GM21717 (cell line): ENCODE measurements around the gene CTAGE1.
"Not testable (repeated sequence)": the region's sequence is repeated elsewhere in the genome, so short reads cannot be mapped to it uniquely, and the experiment has no call there.

Experiments
- ATAC-seq: cut with Tn5 transposase; IDR thresholded peaks from one replicate; pipeline ENCODE4 v1.9.1; 2021; ENCODE audit warnings: mild to moderate bottlenecking, moderate library complexity; ENCODE audit not compliant: unreplicated experiment

Gene CTAGE1

GRCh38 chr18:22394428-22394827 is 23.3 kb downstream of the CTAGE1 start:
- no peak for ATAC-seq

- not testable (repeated sequence) for ATAC-seq
These were observed 24.6 kb downstream of the CTAGE1 start for GRCh38 chr18:22393164-22393563.

GRCh38 chr18:22391407-22392345 is 26.0 kb downstream of the CTAGE1 start:
- no peak for ATAC-seq

GRCh38 chr18:22387787-22388186 is 29.9 kb downstream of the CTAGE1 start:
- no peak for ATAC-seq

GRCh38 chr18:22387364-22387763 is 30.4 kb downstream of the CTAGE1 start:
- ATAC-seq = no peak

DNA sequence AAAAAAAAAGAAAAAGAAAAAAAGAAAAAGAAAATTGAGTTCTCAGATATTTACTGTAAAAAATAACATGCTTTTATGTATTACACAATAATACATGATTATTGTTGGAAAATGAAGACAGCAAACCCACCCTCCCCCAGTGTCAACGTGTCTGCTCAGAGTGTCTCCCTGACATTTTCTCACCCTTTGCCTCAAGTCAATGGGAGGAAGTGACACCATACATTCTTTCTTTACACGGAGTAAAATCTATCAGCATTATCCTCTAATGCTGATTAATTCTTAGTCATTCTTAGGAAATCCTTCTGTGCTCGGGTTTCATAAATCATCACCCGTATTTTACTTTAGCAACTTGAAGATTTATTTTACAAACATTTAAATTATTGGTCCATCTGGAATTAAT is 32.0 kb downstream of the CTAGE1 start:
- ATAC-seq = no peak

DNA sequence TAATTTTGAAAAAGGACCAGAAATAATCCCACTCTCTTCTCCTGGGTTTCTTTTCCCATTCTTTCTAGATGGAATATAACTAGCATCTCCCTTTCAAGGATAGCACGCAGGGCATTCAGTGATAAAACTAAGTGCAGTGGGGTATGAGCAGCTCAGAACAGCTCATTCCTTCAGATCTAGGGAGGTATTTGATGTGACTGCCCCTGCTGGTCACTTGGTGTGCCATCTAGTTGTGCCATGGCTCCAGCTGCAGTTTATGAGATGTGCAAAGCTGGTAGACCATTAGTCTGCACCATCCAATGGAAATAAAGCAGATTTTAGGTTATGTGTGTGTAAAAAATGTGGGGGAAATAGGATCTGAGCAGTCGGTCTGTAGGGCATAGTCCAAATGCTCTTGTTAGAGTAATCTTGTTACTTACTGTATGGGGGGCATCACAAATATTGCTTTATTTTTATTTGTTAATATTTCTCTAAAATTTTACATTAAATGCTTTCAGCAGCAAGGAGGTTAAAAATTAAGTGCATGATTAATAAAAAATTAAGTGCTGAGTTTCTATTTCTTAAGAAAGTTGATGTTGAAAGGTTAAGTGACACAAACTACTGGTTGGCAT is 38.9 kb downstream of the CTAGE1 start:
- ATAC-seq = no peak

GRCh38 chr18:22377769-22378168 is 39.9 kb downstream of the CTAGE1 start:
- ATAC-seq = no peak

DNA sequence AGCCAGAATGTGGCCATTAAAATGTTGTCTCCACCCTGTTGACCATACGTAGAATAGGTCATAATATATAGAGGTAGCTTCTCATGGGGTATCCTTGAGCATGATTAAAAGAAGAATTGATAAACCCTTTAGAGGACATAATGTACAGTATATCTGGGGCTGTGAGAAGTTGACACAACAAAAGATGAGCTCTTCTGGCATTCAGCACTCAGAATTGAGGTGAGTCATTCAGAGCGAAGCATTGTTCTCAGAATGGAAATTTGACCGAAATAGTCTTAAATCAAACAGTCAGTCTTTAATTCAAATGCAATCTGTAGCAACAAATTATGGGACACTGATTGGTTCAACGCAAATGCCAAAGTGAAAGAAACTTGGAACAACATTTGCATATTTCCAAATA is 47.3 kb downstream of the CTAGE1 start:
- ATAC-seq = no peak

GRCh38 chr18:22368021-22368420 is 49.7 kb downstream of the CTAGE1 start:
- ATAC-seq = no peak

GRCh38 chr18:22367303-22367702 is 50.4 kb downstream of the CTAGE1 start:
- no peak for ATAC-seq

DNA sequence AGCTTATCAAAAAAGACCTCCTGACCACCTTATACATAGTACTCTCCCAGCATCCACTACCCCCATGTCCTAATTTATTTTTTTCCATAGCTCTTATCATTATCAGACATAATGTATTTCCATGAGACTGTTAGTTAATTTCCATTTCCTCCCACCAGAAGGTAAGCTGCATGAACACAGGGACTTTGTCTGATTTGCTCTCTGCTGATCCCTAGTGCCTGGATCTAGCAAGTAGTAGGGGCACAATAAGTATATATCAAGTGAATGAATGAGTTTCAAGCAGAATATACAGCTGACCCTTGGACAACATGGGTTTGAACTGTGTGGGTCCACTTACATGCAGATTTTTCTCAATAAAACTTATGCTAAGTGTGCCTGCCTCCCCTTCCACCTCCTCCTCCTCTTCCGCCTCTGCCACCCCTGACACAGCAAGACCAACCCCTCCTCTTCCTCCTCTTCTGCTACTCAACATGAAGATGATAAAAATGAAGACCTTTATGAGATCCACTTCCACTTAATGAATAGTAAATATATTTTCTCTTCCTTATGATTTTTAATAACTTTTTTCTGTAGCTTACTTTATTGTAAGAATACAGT is 53.8 kb downstream of the CTAGE1 start:
- ATAC-seq = no peak
